NK-92 (cell line): ENCODE measurements around the gene AGR2.
"Not testable (repeated sequence)": the region's sequence is repeated elsewhere in the genome, so short reads cannot be mapped to it uniquely, and the experiment has no call there.

ENCODE experiments used
- DNase-seq: peaks from one replicate; lab custom pipeline; 2025; ENCODE audit not compliant: unreplicated experiment; lab: John Stamatoyannopoulos, UW

AGR2 gene

GRCh38 chr7:16804674-16805439, at the start of gene AGR2:
TSS of gene AGR2 (minus strand) at chr7:16804999. CDS start at chr7:16801796, 3,203 bp downstream.
- no peak for DNase-seq

GRCh38 chr7:16853189-16853588, 48.4 kb upstream of the AGR2 start:
- not testable (repeated sequence) for DNase-seq

- DNase-seq = no peak
These were observed 47.0 kb upstream of the AGR2 start for GRCh38 chr7:16851829-16852228.

GRCh38 chr7:16850614-16851466, 46.0 kb upstream of the AGR2 start:
- DNase-seq = no peak

GRCh38 chr7:16849296-16850148, 44.7 kb upstream of the AGR2 start:
- no peak for DNase-seq

- no peak for DNase-seq
These were observed 42.6 kb upstream of the AGR2 start for GRCh38 chr7:16847381-16847860.

GRCh38 chr7:16846601-16847165, 41.9 kb upstream of the AGR2 start:
- no peak for DNase-seq

GRCh38 chr7:16845746-16846145, 40.9 kb upstream of the AGR2 start:
- DNase-seq = no peak

- DNase-seq = no peak
These were observed 36.9 kb upstream of the AGR2 start for GRCh38 chr7:16841681-16842080.

GRCh38 chr7:16840094-16840493, 35.3 kb upstream of the AGR2 start:
- no peak for DNase-seq

GRCh38 chr7:16839646-16840045, 34.8 kb upstream of the AGR2 start:
- no peak for DNase-seq

GRCh38 chr7:16838891-16839290, 34.1 kb upstream of the AGR2 start:
- no peak for DNase-seq

- DNase-seq = no peak
These were observed 33.6 kb upstream of the AGR2 start for GRCh38 chr7:16838386-16838785.

- no peak for DNase-seq
These were observed 31.7 kb upstream of the AGR2 start for GRCh38 chr7:16836481-16836880.

- no peak for DNase-seq
These were observed 28.6 kb upstream of the AGR2 start for GRCh38 chr7:16833373-16833772.

- no peak for DNase-seq
These were observed 21.3 kb upstream of the AGR2 start for GRCh38 chr7:16826060-16826459.

- DNase-seq = no peak
These were observed 17.2 kb upstream of the AGR2 start for GRCh38 chr7:16822029-16822428.

GRCh38 chr7:16818732-16819131, 13.9 kb upstream of the AGR2 start:
- DNase-seq = no peak

GRCh38 chr7:16817536-16817935, 12.7 kb upstream of the AGR2 start:
- DNase-seq = no peak

GRCh38 chr7:16816824-16817223, 12.0 kb upstream of the AGR2 start:
- no peak for DNase-seq

GRCh38 chr7:16815001-16815400, 10.2 kb upstream of the AGR2 start:
- no peak for DNase-seq
